ENCODE measurements around the gene TMEM184A.

TMEM184A gene

GRCh38 chr7:1537535-1538412 lies 18.2 kb downstream of the TMEM184A start:
- DNase-seq = no peak

- DNase-seq = no peak
These were observed 19.1 kb downstream of the TMEM184A start for GRCh38 chr7:1536743-1537534.

DNA sequence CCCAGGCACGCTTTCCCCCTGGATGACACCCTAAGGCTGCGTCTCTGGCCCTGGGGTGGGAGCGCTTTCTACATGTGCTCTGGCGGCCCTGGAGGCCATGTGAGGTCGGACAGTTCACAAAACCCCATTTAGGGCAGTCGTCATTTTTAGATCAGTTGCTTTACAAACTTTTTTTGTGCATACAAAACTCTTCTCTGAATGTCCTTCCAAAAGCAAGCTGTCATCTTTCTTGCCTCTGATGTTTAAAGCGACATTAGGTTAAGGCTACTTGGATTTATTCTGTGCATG lies 19.6 kb downstream of the TMEM184A start:
- DNase-seq = no peak

- DNase-seq = no peak
These were observed 20.1 kb downstream of the TMEM184A start for GRCh38 chr7:1535701-1536454.

GRCh38 chr7:1535100-1535458 lies 20.9 kb downstream of the TMEM184A start:
- DNase-seq = no peak

DNA sequence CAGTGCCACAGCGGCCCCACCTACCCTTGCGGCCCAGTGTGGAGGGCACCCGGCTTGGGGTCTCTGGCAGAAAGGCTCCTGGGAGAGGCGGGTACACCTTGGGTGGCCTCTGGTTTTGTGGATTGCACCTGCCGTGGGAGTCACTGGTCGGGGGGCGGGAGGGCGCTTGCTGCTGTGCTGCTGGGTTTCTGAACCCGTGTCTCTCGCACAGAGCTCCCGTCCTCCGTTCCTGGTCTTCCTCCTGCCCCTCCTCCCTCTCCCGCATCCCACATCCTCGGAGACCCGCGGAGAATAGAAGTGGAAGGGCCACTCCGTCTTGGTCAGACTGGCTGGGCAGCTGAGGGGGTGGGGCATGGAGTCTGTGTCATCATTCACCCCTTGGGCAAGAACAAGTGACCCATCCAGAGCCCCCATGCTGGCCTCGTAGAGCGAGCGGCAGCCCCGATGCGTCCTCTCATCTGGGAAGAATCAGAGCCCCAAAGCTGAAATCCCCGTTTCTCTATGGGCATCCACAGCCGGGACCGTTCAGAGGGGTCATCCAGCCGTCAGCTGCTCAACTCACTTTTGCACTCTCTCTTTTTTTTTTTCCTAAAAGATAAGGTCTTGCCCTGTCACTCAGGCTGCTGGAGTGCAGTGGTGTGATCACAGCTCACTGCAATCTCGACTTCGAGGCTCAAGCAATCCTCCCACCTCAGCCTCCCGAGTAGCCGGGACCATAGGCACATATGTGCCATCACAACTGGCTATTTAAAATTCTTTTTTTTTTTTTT lies 21.5 kb downstream of the TMEM184A start:
- no peak for DNase-seq

DNA sequence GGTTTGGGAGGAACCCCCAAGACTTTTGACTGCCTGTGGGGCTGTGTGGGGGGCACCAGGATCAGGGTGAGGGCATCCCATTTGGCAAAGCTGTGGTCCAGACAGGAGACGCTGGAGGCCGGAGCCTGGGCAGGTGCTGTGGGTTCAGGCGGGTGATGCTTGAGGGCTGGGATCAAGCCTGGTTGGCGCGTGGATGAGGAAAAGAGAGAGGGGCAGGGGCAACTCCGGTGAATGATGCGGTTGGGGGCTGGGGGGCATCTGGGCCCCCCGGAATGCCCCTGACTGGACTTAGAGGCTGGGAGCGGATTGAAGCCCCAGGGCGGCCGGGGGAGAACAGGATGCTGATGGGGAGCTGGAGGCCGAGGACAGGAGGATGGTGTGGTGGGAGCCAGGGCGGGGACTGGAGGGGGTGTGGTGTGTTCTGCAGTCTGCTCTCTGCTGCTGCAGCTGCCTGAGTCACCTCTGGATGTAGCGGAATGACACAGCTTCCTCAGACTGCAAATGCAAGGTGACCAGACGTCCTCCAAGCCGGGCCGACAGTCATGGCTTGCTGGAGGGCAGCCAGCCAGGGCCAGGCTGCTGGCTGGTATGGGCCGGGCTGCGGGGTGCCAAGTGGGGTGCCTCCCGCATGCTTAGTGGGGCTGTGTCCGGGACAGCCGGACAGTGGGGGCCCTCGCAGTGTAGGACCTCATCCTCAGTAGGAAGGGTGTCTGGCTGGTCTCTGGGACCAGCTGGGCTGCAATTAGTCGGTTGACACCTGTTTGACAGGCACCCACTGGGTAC lies 22.3 kb downstream of the TMEM184A start:
- no peak for DNase-seq

GRCh38 chr7:1533255-1533546 lies 22.8 kb downstream of the TMEM184A start:
- no peak for DNase-seq

GRCh38 chr7:1532456-1533254 lies 23.4 kb downstream of the TMEM184A start:
- peak; percentile 44 for DNase-seq

- DNase-seq = no peak
These were observed 24.0 kb downstream of the TMEM184A start for GRCh38 chr7:1531979-1532455.

- DNase-seq = no peak
These were observed 24.6 kb downstream of the TMEM184A start for GRCh38 chr7:1531263-1531978.

GRCh38 chr7:1530946-1531262 lies 25.1 kb downstream of the TMEM184A start:
- peak; percentile 38 for DNase-seq

DNA sequence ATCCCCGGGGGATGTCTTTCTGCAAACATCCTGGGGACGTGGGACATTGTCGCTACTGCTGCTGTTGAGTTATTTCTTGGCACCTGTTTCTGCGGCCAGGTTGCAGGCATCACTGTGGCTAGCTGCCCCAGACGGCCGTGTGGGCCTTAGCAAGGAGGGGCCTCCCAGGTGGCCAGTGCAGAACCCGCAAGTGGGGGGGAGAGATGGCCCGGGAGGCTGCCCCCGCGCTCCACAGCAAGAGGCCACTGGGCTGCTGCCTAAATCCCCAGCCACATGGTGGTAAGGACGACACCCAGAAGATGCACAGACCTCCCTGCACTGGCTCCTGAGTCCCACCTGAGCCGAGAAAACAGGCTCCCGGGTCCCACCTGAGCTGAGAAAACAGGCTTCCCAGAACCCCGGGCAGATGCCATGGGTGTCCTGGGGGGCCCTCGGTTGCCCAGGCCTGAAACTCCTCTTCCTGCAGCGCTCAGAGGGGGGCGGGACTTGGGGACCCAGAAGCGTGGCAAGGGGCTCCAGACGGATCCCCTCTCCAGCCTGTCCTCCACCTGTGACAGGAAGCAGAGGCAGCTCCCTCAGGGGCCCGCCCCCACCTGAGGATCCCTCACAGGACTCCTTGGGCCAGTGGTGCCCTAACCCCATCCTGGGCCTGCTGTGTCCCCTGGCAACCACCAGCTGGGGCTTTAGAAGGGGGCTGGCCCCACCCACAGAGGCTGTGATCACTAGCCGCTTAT lies 26.5 kb downstream of the TMEM184A start:
- no peak for DNase-seq

DNA sequence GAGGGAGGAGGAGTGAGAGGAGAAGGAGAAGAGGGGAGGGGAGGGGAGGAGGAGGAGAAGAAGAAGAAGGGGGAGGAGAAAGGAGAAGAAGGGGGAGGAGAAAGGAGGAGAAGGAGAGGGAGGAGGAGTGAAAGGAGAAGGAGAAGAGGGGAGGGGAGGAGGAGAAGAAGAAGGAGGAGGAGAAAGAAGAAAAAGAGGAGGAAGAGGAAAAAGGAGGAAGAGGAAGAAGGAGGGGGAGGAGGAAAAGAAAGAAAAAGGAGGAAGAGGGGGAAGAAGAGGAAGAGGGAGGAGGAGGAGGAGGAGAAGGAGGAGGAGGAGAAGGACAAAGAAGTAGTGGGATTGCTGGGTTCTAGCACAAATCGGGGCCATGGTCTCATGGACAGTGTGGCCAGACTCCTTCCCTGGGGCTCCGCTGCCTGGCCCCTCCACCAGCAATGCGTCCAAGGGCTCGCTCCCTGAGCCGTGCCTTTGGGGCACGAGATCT lies 29.7 kb downstream of the TMEM184A start:
- no peak for DNase-seq

DNA sequence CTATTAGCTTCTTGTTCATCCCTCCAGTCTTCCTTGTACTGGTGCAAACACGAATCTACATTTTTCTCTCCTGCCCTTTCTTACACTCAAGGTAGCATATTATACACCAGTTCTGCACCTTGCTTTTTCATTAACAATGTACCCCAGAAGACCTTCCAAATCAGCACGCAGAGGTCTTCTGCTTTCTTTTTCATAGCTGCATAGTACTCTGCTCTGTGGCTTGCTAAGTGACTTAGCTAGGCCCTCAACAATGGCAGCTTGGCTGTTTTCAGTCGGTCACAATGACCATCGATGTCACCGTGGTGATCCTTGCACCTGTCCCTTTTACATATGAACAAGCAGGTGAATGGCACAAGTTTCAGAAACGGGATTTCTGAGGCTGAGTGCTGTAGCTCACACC lies 30.6 kb downstream of the TMEM184A start:
- DNase-seq = no peak

DNA sequence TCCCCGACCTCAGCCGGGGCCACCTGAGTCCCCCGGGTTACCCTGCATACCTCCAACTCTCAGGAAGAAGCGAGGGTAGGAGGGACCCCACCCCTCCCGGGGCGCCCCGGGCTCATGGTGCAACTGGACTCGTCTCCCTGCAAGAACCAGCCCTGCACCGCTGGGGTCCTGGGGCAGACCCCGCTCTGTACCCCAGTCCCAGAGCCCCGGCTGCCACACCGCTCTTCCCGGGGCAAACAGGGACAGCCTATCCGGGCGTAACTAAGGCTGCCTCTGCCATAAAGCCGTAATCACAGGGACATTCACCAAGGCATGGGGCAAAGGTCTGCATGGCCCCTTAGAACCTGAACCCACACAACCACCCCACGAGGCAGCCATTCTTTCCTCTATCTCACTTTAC lies 32.2 kb downstream of the TMEM184A start:
- DNase-seq = no peak

GRCh38 chr7:1523208-1523607 lies 32.8 kb downstream of the TMEM184A start:
- no peak for DNase-seq

GRCh38 chr7:1521456-1521855 lies 34.5 kb downstream of the TMEM184A start:
- DNase-seq = no peak

- no peak for DNase-seq
These were observed 35.3 kb downstream of the TMEM184A start for GRCh38 chr7:1520539-1521234.
